ENCODE data around the gene DAAM2. TPM values are rescaled to one million over a fixed set of nuclear protein-coding genes. Genes with fewer than 3 reads are reported as not detected.

DAAM2 gene
- total RNA-seq = under 1 TPM in 1 of 3 donors, not detected in 2; 0.05 TPM

- ATAC-seq = peak in 1 of 2 donors; percentile 53
These were observed at the start of gene DAAM2 for GRCh38 chr6:39791850-39792539. Gene DAAM2, plus strand, starts transcription at chr6:39792376. Its CDS starts 63,927 bp downstream, at chr6:39856303.

GRCh38 chr6:39746795-39747194 lies 45.4 kb upstream of the DAAM2 start:
- Mint-ChIP-seq H3K36me3 (ENCODE audit: insufficient read depth) (no peaks in the 10 kb centered on the region), H3K27me3 (ENCODE audit: low read depth) (peaks cover 15% of the 10 kb centered on the region), H3K4me3 (no peak overlapping the region), H3K9me3 (peaks cover 3% of the 10 kb centered on the region), H3K4me1 (ENCODE audit: low read depth) (no peaks in the 10 kb centered on the region)
- no peak for ATAC-seq
- no peak for DNase-seq

More at GRCh38 chr6:39791850-39792539, at the start of gene DAAM2:
- H3K9me3 Mint-ChIP-seq = no peaks in the 10 kb centered on the region
- H3K27me3 Mint-ChIP-seq (ENCODE audit: low read depth) = peaks cover 41% of the 10 kb centered on the region
- no peaks in the 10 kb centered on the region for H3K36me3 Mint-ChIP-seq (ENCODE audit: insufficient read depth)
- no peak within 1 kb of the TSS for H3K4me3 Mint-ChIP-seq
- no peak for DNase-seq
- no peaks in the 10 kb centered on the region for H3K4me1 Mint-ChIP-seq (ENCODE audit: low read depth)

GRCh38 chr6:39752835-39753724 lies 39.1 kb upstream of the DAAM2 start:
- Mint-ChIP-seq H3K4me1 (ENCODE audit: low read depth) (no peaks in the 10 kb centered on the region), H3K9me3 (no peaks in the 10 kb centered on the region), H3K27me3 (ENCODE audit: low read depth) (peaks cover 6% of the 10 kb centered on the region), H3K4me3 (no peak overlapping the region), H3K36me3 (ENCODE audit: insufficient read depth) (no peaks in the 10 kb centered on the region)
- ATAC-seq = no peak
- DNase-seq = no peak

GRCh38 chr6:39753725-39754045 lies 38.5 kb upstream of the DAAM2 start:
- Mint-ChIP-seq H3K4me3 (no peak overlapping the region), H3K27me3 (ENCODE audit: low read depth) (peaks cover 4% of the 10 kb centered on the region), H3K4me1 (ENCODE audit: low read depth) (no peaks in the 10 kb centered on the region), H3K9me3 (no peaks in the 10 kb centered on the region), H3K36me3 (ENCODE audit: insufficient read depth) (no peaks in the 10 kb centered on the region)
- ATAC-seq (no peak), DNase-seq (no peak)

- Mint-ChIP-seq H3K36me3 (ENCODE audit: insufficient read depth) (no peaks in the 10 kb centered on the region), H3K4me1 (ENCODE audit: low read depth) (no peaks in the 10 kb centered on the region), H3K9me3 (no peaks in the 10 kb centered on the region), H3K4me3 (no peak overlapping the region), H3K27me3 (ENCODE audit: low read depth) (peaks cover 4% of the 10 kb centered on the region)
- ATAC-seq (no peak), DNase-seq (no peak)
These were observed 37.6 kb upstream of the DAAM2 start for GRCh38 chr6:39754514-39755115.

GRCh38 chr6:39755231-39755630 lies 36.9 kb upstream of the DAAM2 start:
- no peaks in the 10 kb centered on the region for H3K36me3 Mint-ChIP-seq (ENCODE audit: insufficient read depth)
- H3K4me3 Mint-ChIP-seq = no peak overlapping the region
- peaks cover under 1% of the 10 kb centered on the region for H3K27me3 Mint-ChIP-seq (ENCODE audit: low read depth)
- DNase-seq = no peak
- no peaks in the 10 kb centered on the region for H3K9me3 Mint-ChIP-seq
- H3K4me1 Mint-ChIP-seq (ENCODE audit: low read depth) = no peaks in the 10 kb centered on the region
- no peak for ATAC-seq

GRCh38 chr6:39756582-39756981 lies 35.6 kb upstream of the DAAM2 start:
- Mint-ChIP-seq H3K27me3 (ENCODE audit: low read depth) (peaks cover 4% of the 10 kb centered on the region), H3K36me3 (ENCODE audit: insufficient read depth) (no peaks in the 10 kb centered on the region), H3K9me3 (no peaks in the 10 kb centered on the region), H3K4me3 (no peak overlapping the region), H3K4me1 (ENCODE audit: low read depth) (no peaks in the 10 kb centered on the region)
- ATAC-seq = no peak
- DNase-seq = no peak

- no peak for ATAC-seq
- Mint-ChIP-seq H3K27me3 (ENCODE audit: low read depth) (peaks cover 12% of the 10 kb centered on the region), H3K9me3 (no peaks in the 10 kb centered on the region), H3K4me3 (no peak overlapping the region), H3K4me1 (ENCODE audit: low read depth) (no peaks in the 10 kb centered on the region), H3K36me3 (ENCODE audit: insufficient read depth) (no peaks in the 10 kb centered on the region)
- no peak for DNase-seq
These were observed 33.1 kb upstream of the DAAM2 start for GRCh38 chr6:39758905-39759605.

- no peaks in the 10 kb centered on the region for H3K4me1 Mint-ChIP-seq (ENCODE audit: low read depth)
- no peaks in the 10 kb centered on the region for H3K9me3 Mint-ChIP-seq
- H3K27me3 Mint-ChIP-seq (ENCODE audit: low read depth) = peaks cover 12% of the 10 kb centered on the region
- no peaks in the 10 kb centered on the region for H3K36me3 Mint-ChIP-seq (ENCODE audit: insufficient read depth)
- ATAC-seq (no peak), DNase-seq (no peak)
- no peak overlapping the region for H3K4me3 Mint-ChIP-seq
These were observed 31.8 kb upstream of the DAAM2 start for GRCh38 chr6:39760226-39760952.

GRCh38 chr6:39765508-39766065 lies 26.6 kb upstream of the DAAM2 start:
- no peak for ATAC-seq
- Mint-ChIP-seq H3K4me1 (ENCODE audit: low read depth) (no peaks in the 10 kb centered on the region), H3K27me3 (ENCODE audit: low read depth) (peaks cover 13% of the 10 kb centered on the region), H3K9me3 (no peaks in the 10 kb centered on the region), H3K36me3 (ENCODE audit: insufficient read depth) (no peaks in the 10 kb centered on the region), H3K4me3 (no peak overlapping the region)
- DNase-seq = no peak

- peaks cover 7% of the 10 kb centered on the region for H3K27me3 Mint-ChIP-seq (ENCODE audit: low read depth)
- ATAC-seq (no peak), DNase-seq (no peak)
These were observed 23.2 kb upstream of the DAAM2 start for GRCh38 chr6:39769012-39769411.

GRCh38 chr6:39770446-39770845 lies 21.7 kb upstream of the DAAM2 start:
- no peak for DNase-seq
- no peaks in the 10 kb centered on the region for H3K36me3 Mint-ChIP-seq (ENCODE audit: insufficient read depth)
- no peak for ATAC-seq
- peaks cover 7% of the 10 kb centered on the region for H3K27me3 Mint-ChIP-seq (ENCODE audit: low read depth)
- no peak overlapping the region for H3K4me3 Mint-ChIP-seq
- no peaks in the 10 kb centered on the region for H3K9me3 Mint-ChIP-seq
- no peaks in the 10 kb centered on the region for H3K4me1 Mint-ChIP-seq (ENCODE audit: low read depth)

More at GRCh38 chr6:39769012-39769411, 23.2 kb upstream of the DAAM2 start:
- Mint-ChIP-seq H3K36me3 (ENCODE audit: insufficient read depth) (no peaks in the 10 kb centered on the region), H3K4me1 (ENCODE audit: low read depth) (no peaks in the 10 kb centered on the region), H3K9me3 (no peaks in the 10 kb centered on the region), H3K4me3 (no peak overlapping the region)

GRCh38 chr6:39772559-39773273 lies 19.5 kb upstream of the DAAM2 start:
- H3K4me1 Mint-ChIP-seq (ENCODE audit: low read depth) = no peaks in the 10 kb centered on the region

More at GRCh38 chr6:39772559-39773273, 19.5 kb upstream of the DAAM2 start:
- DNase-seq (no peak), ATAC-seq (no peak)
- peaks cover 7% of the 10 kb centered on the region for H3K27me3 Mint-ChIP-seq (ENCODE audit: low read depth)
- no peaks in the 10 kb centered on the region for H3K9me3 Mint-ChIP-seq
- no peaks in the 10 kb centered on the region for H3K36me3 Mint-ChIP-seq (ENCODE audit: insufficient read depth)
- H3K4me3 Mint-ChIP-seq = no peak overlapping the region
